ENCODE measurements around the gene CCL1.

Gene CCL1

GRCh38 chr17:34386343-34386696 lies 23.3 kb upstream of the CCL1 start:
- no peak for TF ChIP-seq POLR2AphosphoS5 (IDR thresholded peaks at IDR 0.05; ENCODE audit: low read depth, low read length)

GRCh38 chr17:34384822-34385605 lies 22.0 kb upstream of the CCL1 start:
- TF ChIP-seq POLR2AphosphoS5 (IDR thresholded peaks at IDR 0.05; ENCODE audit: low read depth, low read length), result no peak
- no peak for TF ChIP-seq FOXP2 (optimal IDR thresholded peaks at IDR 0.05; ENCODE audit: borderline replicate concordance, extremely low read depth, extremely low read length, insufficient read depth)
- TF ChIP-seq TAF1 (IDR thresholded peaks at IDR 0.05; ENCODE audit: borderline replicate concordance, insufficient read depth, low read length), result no peak
- TF ChIP-seq REST (IDR thresholded peaks at IDR 0.05; ENCODE audit: insufficient read depth in 1 of 2, low read depth in 2 of 2, low read length in 2 of 2), result no peak
- no peak for TF ChIP-seq SIN3A (IDR thresholded peaks at IDR 0.05; ENCODE audit: borderline replicate concordance, insufficient read depth, low read length)

GRCh38 chr17:34384271-34384670 lies 21.2 kb upstream of the CCL1 start:
- TF ChIP-seq REST (IDR thresholded peaks at IDR 0.05; ENCODE audit: insufficient read depth in 1 of 2, low read depth in 2 of 2, low read length in 2 of 2), result no peak
- TF ChIP-seq POLR2AphosphoS5 (IDR thresholded peaks at IDR 0.05; ENCODE audit: low read depth, low read length), result no peak
- no peak for TF ChIP-seq FOXP2 (optimal IDR thresholded peaks at IDR 0.05; ENCODE audit: borderline replicate concordance, extremely low read depth, extremely low read length, insufficient read depth)

- TF ChIP-seq TAF1 (IDR thresholded peaks at IDR 0.05; ENCODE audit: borderline replicate concordance, insufficient read depth, low read length) (no peak), FOXP2 (optimal IDR thresholded peaks at IDR 0.05; ENCODE audit: borderline replicate concordance, extremely low read depth, extremely low read length, insufficient read depth) (no peak), REST (IDR thresholded peaks at IDR 0.05; ENCODE audit: insufficient read depth in 1 of 2, low read depth in 2 of 2, low read length in 2 of 2) (no peak), SIN3A (IDR thresholded peaks at IDR 0.05; ENCODE audit: borderline replicate concordance, insufficient read depth, low read length) (no peak), POLR2AphosphoS5 (IDR thresholded peaks at IDR 0.05; ENCODE audit: low read depth, low read length) (no peak)
These were observed 20.2 kb upstream of the CCL1 start for GRCh38 chr17:34383216-34383615.

- TF ChIP-seq FOXP2 (optimal IDR thresholded peaks at IDR 0.05; ENCODE audit: borderline replicate concordance, extremely low read depth, extremely low read length, insufficient read depth), result no peak
- no peak for TF ChIP-seq POLR2AphosphoS5 (IDR thresholded peaks at IDR 0.05; ENCODE audit: low read depth, low read length)
These were observed 19.6 kb upstream of the CCL1 start for GRCh38 chr17:34382621-34383124.

- TF ChIP-seq FOXP2 (optimal IDR thresholded peaks at IDR 0.05; ENCODE audit: borderline replicate concordance, extremely low read depth, extremely low read length, insufficient read depth), result no peak
- TF ChIP-seq TAF1 (IDR thresholded peaks at IDR 0.05; ENCODE audit: borderline replicate concordance, insufficient read depth, low read length), result no peak
- no peak for TF ChIP-seq POLR2AphosphoS5 (IDR thresholded peaks at IDR 0.05; ENCODE audit: low read depth, low read length)
- TF ChIP-seq SIN3A (IDR thresholded peaks at IDR 0.05; ENCODE audit: borderline replicate concordance, insufficient read depth, low read length), result no peak
- TF ChIP-seq REST (IDR thresholded peaks at IDR 0.05; ENCODE audit: insufficient read depth in 1 of 2, low read depth in 2 of 2, low read length in 2 of 2), result no peak
These were observed 16.8 kb upstream of the CCL1 start for GRCh38 chr17:34379868-34380267.

All from PFSK-1 (cell line).